ENCODE results near the gene TEAD3.

- no peak for TF ChIP-seq CTCF (IDR thresholded peaks at IDR 0.05)
- TF ChIP-seq POLR2AphosphoS5 (IDR thresholded peaks at IDR 0.05), result no peak
Measured at GRCh38 chr6:35448191-35448590, 48.7 kb downstream of the TEAD3 start.
